Fibroblast of the aortic adventitia (primary cell): ENCODE measurements around the gene EPB41L2. TPM values are rescaled to one million over a fixed set of nuclear protein-coding genes. Genes with fewer than 3 reads are reported as not detected.

Experiments used
- DNase-seq: peaks from one replicate; pipeline ENCODE4 v3.0.0-alpha.2; 2010; ENCODE audit warnings: low read depth
- H3K4me3 ChIP-seq: 2 replicates; pipeline ENCODE4 v1.5.1; 2011; ENCODE audit warnings: low read depth, mild to moderate bottlenecking, control low read depth, low read length, moderate library complexity
- total RNA-seq: library from RNA; depleted of rRNA; stranded (reverse); fragments of >200 nt; gene quantifications from 2 replicates; pipeline ENCODE4 v1.2.3, GENCODE V29; 2012; ENCODE audit warnings: low replicate concordance
- TF ChIP-seq, protein P1 (sequence below): IDR thresholded peaks from 2 replicates; pipeline ENCODE4 v1.5.1; 2011; ENCODE audit warnings: mild to moderate bottlenecking, low read length, control low read depth, inconsistent platforms; ENCODE audit not compliant: insufficient read depth

EPB41L2 gene
- total RNA-seq, 1 donor = 117 TPM

DNA sequence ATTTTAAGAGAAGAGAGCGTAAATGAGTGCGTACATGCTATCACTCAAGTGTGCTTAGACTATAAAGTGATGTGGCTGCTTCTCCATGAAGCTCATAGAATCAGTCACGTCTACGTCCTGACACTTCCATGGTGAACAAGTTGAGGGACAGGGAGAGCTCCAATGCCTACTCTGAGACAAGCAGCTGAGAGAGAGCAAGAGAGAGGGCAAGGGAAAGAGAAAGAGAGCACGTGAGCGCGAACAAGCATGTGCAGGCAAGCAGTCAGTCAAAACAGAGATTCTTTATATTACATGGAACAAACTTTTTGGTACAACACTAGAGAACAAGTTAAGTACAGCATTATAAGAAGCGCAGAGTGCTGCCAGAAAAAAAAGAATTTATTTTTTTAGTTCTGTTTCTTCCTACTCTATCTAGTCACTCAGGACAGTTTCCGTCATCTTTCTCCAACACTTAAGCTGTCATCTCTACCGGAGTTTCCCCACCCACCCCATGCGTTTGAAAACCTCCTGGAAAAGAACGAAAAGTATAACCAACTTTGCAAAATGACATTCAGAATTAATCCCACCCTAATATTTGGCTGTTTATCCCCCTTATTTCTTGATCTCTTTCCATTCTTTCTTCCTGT lies 61.8 kb downstream of the EPB41L2 start:
- TF ChIP-seq, protein P1, sequence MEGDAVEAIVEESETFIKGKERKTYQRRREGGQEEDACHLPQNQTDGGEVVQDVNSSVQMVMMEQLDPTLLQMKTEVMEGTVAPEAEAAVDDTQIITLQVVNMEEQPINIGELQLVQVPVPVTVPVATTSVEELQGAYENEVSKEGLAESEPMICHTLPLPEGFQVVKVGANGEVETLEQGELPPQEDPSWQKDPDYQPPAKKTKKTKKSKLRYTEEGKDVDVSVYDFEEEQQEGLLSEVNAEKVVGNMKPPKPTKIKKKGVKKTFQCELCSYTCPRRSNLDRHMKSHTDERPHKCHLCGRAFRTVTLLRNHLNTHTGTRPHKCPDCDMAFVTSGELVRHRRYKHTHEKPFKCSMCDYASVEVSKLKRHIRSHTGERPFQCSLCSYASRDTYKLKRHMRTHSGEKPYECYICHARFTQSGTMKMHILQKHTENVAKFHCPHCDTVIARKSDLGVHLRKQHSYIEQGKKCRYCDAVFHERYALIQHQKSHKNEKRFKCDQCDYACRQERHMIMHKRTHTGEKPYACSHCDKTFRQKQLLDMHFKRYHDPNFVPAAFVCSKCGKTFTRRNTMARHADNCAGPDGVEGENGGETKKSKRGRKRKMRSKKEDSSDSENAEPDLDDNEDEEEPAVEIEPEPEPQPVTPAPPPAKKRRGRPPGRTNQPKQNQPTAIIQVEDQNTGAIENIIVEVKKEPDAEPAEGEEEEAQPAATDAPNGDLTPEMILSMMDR = no peak
- H3K4me3 ChIP-seq = no peak overlapping the region
- no peak for DNase-seq

DNA sequence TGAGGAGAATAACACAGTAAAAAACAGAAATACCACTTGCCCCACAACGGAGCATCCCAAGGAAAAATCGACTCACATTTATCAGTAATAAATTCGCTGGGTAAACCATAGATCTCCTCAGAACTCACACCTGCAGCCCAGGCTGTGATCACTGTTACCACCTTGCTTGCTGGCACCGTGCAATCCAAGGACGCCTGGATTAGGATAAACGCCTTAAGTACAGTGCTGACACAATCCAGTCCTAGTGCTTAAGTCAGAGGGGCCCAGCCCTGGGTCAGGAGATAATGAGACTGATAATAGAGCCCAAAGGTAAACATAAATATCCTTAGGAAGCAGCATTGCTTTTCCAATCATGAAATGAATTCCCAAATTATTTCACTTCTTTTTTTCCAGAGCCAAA lies 62.5 kb downstream of the EPB41L2 start:
- TF ChIP-seq, protein P1 = no peak
- DNase-seq = no peak
- H3K4me3 ChIP-seq = no peak overlapping the region

DNA sequence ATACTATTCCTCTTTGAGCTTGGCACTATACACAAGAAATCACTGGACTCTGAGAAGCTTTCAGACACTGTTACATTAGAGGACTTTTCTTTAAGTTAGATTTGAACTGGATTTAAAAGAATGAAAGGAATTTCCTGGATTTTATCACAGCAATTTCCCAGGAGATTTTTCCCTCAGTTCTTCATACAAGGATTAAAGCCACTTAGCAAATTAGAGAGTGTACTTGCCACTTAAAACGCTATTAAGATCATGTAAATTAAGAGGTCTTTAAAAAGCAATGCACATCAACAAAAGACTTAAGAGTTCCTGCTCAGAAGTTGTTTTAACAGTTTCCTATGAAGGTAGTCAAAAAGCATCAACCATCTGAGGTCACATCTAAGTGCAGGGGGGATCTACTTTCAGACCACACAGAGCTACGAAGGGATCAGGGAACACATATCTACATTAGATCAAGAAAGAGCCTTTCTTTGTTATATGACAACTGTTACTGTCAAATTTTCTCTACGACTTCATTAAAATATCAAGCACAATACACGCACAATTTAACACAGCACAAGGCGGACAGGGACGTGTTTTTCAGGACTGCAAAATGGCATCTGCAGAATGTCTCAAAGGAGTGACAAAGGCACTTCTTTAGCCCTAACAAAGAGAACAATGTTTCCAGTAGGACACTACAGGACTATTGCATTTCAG lies 65.8 kb downstream of the EPB41L2 start:
- TF ChIP-seq, protein P1 = no peak
- H3K4me3 ChIP-seq = no peak overlapping the region
- peak; percentile 70 for DNase-seq

DNA sequence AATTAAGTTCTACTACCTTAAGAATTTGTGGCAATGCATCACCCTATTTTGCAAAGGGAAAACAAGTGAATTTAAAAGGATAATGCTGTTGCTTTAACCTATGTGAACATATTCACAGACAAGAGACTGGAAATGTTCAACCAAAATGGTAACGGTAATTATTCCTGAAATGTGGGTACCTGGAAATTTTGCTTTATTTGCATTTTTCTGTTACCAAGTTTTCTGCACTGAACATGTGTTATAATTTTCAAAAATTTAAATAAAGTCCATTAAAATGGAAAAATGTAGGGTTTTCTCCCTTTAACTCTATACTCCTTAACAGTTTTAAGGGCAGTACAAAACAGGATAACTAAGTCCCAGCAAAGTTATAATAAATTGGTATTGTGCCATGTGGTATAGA lies 66.4 kb downstream of the EPB41L2 start:
- H3K4me3 ChIP-seq = no peak overlapping the region
- TF ChIP-seq, protein P1 = no peak
- DNase-seq = no peak

DNA sequence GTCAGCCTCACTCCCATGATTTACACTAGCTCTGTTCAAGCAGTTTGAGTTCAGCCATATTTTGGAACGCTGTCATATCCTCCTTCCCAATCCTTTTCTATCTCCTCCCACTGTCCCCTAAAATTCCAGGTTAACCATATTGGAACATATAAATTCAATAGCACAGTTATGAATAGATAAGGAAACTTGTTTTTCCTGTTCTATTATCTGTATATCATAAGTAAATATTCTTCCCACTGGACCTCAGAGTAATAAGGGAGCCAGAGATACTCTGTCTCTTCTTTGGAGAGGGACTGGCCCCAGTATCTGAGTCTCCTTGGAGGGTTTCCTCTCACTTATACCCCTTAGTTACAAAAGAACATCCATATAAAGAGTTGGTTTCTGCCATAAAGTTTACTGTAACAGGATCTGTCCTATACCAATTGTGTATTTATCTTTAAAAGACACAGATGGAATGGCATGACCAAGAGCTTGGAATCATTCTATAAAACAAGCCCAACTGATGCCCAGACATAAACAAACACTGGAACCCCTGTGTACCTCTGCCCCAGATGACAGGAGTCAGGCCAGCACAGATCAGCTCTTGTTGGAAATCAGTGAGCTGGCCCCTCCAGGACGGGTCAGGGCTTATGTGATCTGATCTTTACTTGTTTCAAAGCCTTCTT lies 67.1 kb downstream of the EPB41L2 start:
- H3K4me3 ChIP-seq = no peak overlapping the region
- DNase-seq = no peak
- TF ChIP-seq, protein P1 = no peak

DNA sequence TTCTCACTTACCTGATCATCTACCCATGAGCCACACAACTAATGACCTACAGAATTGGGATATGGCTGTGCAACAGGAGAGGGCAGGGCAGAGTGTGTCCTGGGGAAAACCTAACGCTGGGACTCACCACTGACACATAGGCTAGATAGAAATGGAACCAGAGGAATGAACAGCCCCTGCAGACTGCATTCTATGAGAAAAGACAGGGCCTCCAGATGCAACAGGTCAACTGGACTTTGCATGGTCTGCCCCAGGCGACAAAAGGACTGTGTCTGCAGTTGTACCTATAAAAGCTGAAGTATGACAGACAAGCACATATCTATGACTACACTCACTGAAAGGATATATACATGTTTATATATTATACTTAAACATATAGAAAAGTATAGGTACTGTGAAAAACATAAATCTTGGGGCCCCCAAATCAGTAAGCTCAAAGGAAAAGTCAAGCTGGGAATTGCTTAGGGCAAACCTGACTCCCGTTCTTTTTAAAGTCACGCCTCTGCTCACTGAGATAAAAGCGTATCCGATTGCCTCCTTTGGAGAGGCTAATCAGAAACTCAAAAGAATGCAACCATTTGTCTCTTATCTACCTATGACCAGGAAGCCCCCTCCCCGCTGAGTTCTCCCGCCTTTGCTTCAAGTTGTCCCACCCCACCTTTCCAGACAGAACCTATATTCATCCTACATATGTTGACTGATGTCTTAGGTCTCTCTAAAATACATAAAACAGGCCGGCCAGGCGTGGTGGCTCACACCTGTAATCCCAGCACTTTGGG lies 68.5 kb downstream of the EPB41L2 start:
- TF ChIP-seq, protein P1 = no peak
- H3K4me3 ChIP-seq = no peak overlapping the region
- DNase-seq = no peak
